Stomach (tissue), 4 donors: ENCODE results near the gene PTPRF.

Experiments
- CTCF ChIP-seq, 7 experiments: fragments of 450-650 bp in 4 of 7; fragments of 200-600 bp in 3 of 7; sonication (generic) in 3 of 7; IDR thresholded peaks; one replicate each; pipeline ENCODE4 v1.5.1; 2016 to 2019; ENCODE audit warnings: antibody characterized with exemption in 7 of 7, control low read depth in 2 of 7, mild to moderate bottlenecking in 1 of 7
- EP300 ChIP-seq: sonication (generic); formaldehyde crosslinking; IDR thresholded peaks from one replicate; pipeline ENCODE4 v1.6.1; 2017; ENCODE audit warnings: antibody characterized with exemption

GRCh38 chr1:43482215-43482614 is 48.5 kb upstream of the PTPRF start:
- TF ChIP-seq CTCF (IDR thresholded peaks at IDR 0.05) (no peak), EP300 (no peak)
